Heart right ventricle (tissue), 16 donors: ENCODE results near the gene PLCB4. TPM values are rescaled to one million over a fixed set of nuclear protein-coding genes. Genes with fewer than 3 reads are reported as not detected.

Source experiments
- ATAC-seq, 8 donors: fragments of 200-7000 bp; cut with Tn5 transposase; one replicate each; pipeline ENCODE4 v1.9.1; 2020; ENCODE audit warnings: mild to moderate bottlenecking in 8 of 8, moderate library complexity in 8 of 8, moderate number of reproducible peaks in 1 of 8
- DNase-seq, 2 donors: peaks; one replicate each; pipeline ENCODE4 v3.0.0-alpha.2; 2020
- H3K27ac ChIP-seq, 10 donors: fragments of 200-600 bp; sonication (generic) in 2 of 10; one replicate each; pipeline versions ENCODE4 v1.5.0 to v1.8.0; 2020 to 2022; ENCODE audit warnings: mild to moderate bottlenecking in 3 of 10
- H3K27me3 ChIP-seq, 7 donors: fragments of 200-600 bp; one replicate each; pipeline ENCODE4 v1.8.0; 2021 to 2022; ENCODE audit warnings: mild to moderate bottlenecking in 2 of 7
- H3K36me3 ChIP-seq, 9 donors: fragments of 200-600 bp; sonication (generic) in 1 of 9; one replicate each; pipeline versions ENCODE4 v1.5.0 to v1.8.0; 2020 to 2022; ENCODE audit warnings: mild to moderate bottlenecking in 2 of 9
- H3K4me1 ChIP-seq, 9 donors: fragments of 200-600 bp; sonication (generic) in 1 of 9; one replicate each; pipeline versions ENCODE4 v1.5.0 to v1.8.0; 2020 to 2022; ENCODE audit warnings: mild to moderate bottlenecking in 4 of 9
- H3K4me3 ChIP-seq, 10 donors: fragments of 200-600 bp; sonication (generic) in 2 of 10; one replicate each; pipeline versions ENCODE4 v1.5.0 to v1.8.0; 2020 to 2022; ENCODE audit warnings: mild to moderate bottlenecking in 7 of 10, moderate library complexity in 2 of 10
- H3K9me3 ChIP-seq, 11 donors: fragments of 200-600 bp in 10 of 11; sonication (generic) in 2 of 11; one replicate each; pipeline versions ENCODE4 v1.5.0 to v1.8.0; 2013 to 2022; ENCODE audit warnings: mild to moderate bottlenecking in 2 of 11, control low read depth in 1 of 11, moderate library complexity in 1 of 11
- CTCF ChIP-seq, 9 donors: fragments of 200-600 bp; sonication (generic) in 2 of 9; IDR thresholded peaks; one replicate each; pipeline versions ENCODE4 v1.5.0 to v1.8.0; 2021 to 2022; ENCODE audit warnings: antibody characterized with exemption in 9 of 9, mild to moderate bottlenecking in 5 of 9, moderate library complexity in 1 of 9
- WGBS, 2 donors: extraction: QIAGEN DNeasy Blood & Tissue Kit; methylation state at CpG; one replicate each; pipeline ENCODE4 v1.1.7; 2013; ENCODE audit warnings: inconsistent platforms in 1 of 2; 5-methylcytosine and 5-hydroxymethylcytosine counted together
- intact Hi-C, 10 donors: fragments of 100-400 bp; cut with DNase I; formaldehyde crosslinking; loops; one replicate each; pipeline versions ENCODE4 v1.11.1 to v1.14.2; 2022
- polyA plus RNA-seq, 2 donors: library from polyadenylated mRNA; stranded (reverse); fragments of 200-250 nt; gene quantifications; one replicate each; pipeline ENCODE4 v1.2.3, GENCODE V29; 2013
- total RNA-seq, 10 donors: library from RNA; stranded (reverse); fragmentation: NEBNext Ultra II Directional in 3 of 10; extraction: Animal tissue kit (Norgen Biotek cat#: 25700) in 3 of 10; gene quantifications; one replicate each; pipeline versions ENCODE4 v1.2.1 to v1.2.4, GENCODE V29; 2021 to 2023
- donor health status: Arrhythmogenic right ventricular cardiomyopathy.
- donor health status: ischemic (EF 13 %, LVEDD 7.1; RV severe dilation, severe dysfunction).
- donor health status: healthy with polysubstance abuse.
- donor health status: DM: no; HTN: yes; CAD: no.
- donor health status: DM: no; HTN: no; CAD: no.
- donor health status: ischemic (EF 25% LVEDD 6.9; RV normal size, moderate dysfunction).
- donor health status: ischemic (EF 25% LVEDD 5.7; RV mildly dilated, moderate dysfunction).
- donor health status: healthy.
- donor health status: DM: yes; HTN: yes; CAD: no.
- donor health status: Ischemic cardiomyopathy.
- donor health status: ischemic (EF 35%, LVEDD 5.7; RV mildly dilated, moderate dysfunction).
- donor health status: nonischemic (EF 11% LVEDD 7.7; RV severe dilation, severe dysfunction).
- donor health status: DM: yes; HTN: yes; CAD: no.
- donor health status: PGD.
- donor health status: ischemic (EF 29% LVEDD 5.4; RV normal size, mild dysfunction).
- donor health status: nonischemic (EF 23%, LVEDD 6.1; RV moderate dilation, normal function).

The PLCB4 gene
- total and polyA plus RNA-seq, 12 donors: 3.6 to 33.3 (median 28.4) TPM

DNA sequence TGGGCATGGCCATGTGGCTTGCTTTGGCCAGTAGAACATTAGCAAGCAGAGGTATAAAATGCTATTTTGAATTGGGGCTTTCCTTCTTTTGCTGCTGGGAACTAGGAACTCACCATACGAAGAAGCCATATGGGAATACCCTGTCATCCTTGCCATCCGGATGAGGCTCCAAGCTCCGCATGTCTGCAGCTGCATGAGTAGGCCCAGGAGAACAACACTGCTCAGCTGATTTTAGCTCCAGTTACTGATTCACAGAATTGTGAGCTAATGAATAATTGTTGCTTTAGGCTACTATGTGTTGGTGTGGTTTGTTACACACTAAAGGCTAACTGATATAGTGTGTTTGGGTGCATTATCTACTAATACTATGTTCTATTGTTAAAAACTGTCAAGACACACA, 2.7 kb upstream of the PLCB4 start:
- no peak overlapping the region for H3K4me3 ChIP-seq
- DNase-seq: no peak
- no peak for ATAC-seq
- no peaks in the 10 kb centered on the region for H3K36me3 ChIP-seq
- H3K9me3 ChIP-seq: no peaks in the 10 kb centered on the region
- TF ChIP-seq CTCF (IDR thresholded peaks at IDR 0.05): no peak
- H3K27me3 ChIP-seq: peaks cover 0 to 25% (median 0%) of the 10 kb centered on the region in 7 donors
- peak overlapping the region in 2 of 10 donors; percentile 97 to 99 for H3K27ac ChIP-seq
- 72 to 94% methylated on average over 3 of the region's 3 CpGs for WGBS, 2 donors
- peaks cover 0 to 26% (median 17%) of the 10 kb centered on the region in 9 donors for H3K4me1 ChIP-seq
- intact Hi-C loops: loop anchor here in 6 of 10 donors (2.0 to 10.0 kb wide), 8 partner anchors 131 to 291 kb away; no protein-coding TSS in a partner anchor

- WGBS, 2 donors: 0% methylated on average over 46 to 57 of the region's 57 CpGs
- H3K4me1 ChIP-seq: peaks cover 1 to 47% (median 36%) of the 10 kb centered on the region in 9 donors
- no peak for TF ChIP-seq CTCF (IDR thresholded peaks at IDR 0.05)
- peak; percentile 53 to 86 (median 70) for ATAC-seq
- H3K27ac ChIP-seq: peak overlapping the region; percentile 80 to 99 (median 94)
- H3K27me3 ChIP-seq: peaks cover 0 to 25% (median 0%) of the 10 kb centered on the region in 7 donors
- H3K4me3 ChIP-seq: peak overlapping the region; percentile 70 to 97 (median 91)
- peak; percentile 62 to 72 for DNase-seq
- no peaks in the 10 kb centered on the region for H3K36me3 ChIP-seq
- intact Hi-C loops: loop anchor here in 5 of 10 donors (5.0 to 10.0 kb wide), 7 partner anchors 134 to 289 kb away; no protein-coding TSS in a partner anchor
- no peaks in the 10 kb centered on the region for H3K9me3 ChIP-seq
Observed at GRCh38 chr20:9068233-9068801, 570 bp upstream of the PLCB4 start.

- ATAC-seq (no peak), DNase-seq (no peak)
- Histone ChIP-seq H3K9me3 (no peaks in the 10 kb centered on the region), H3K27ac (peak overlapping the region in 5 of 10 donors; percentile 90 to 99 (median 96)), H3K4me3 (peak overlapping the region in 7 of 10 donors; percentile 70 to 93 (median 92)), H3K36me3 (no peaks in the 10 kb centered on the region), H3K4me1 (peaks cover 5 to 67% (median 51%) of the 10 kb centered on the region in 9 donors), H3K27me3 (peaks cover 0 to 25% (median 0%) of the 10 kb centered on the region in 7 donors)
- intact Hi-C loops: loop anchor here in 4 of 10 donors (5.0 to 10.0 kb wide), 5 partner anchors 94 to 284 kb away; no protein-coding TSS in a partner anchor
- 67 to 71% methylated on average over 3 of the region's 3 CpGs for WGBS, 2 donors
- TF ChIP-seq CTCF (IDR thresholded peaks at IDR 0.05): no peak
Observed at GRCh38 chr20:9070304-9070703, 1.4 kb downstream of the PLCB4 start.

- H3K27ac ChIP-seq: peak overlapping the region in 6 of 10 donors; percentile 9 to 96 (median 38)
- peaks cover 7 to 83% (median 61%) of the 10 kb centered on the region in 9 donors for H3K4me1 ChIP-seq
- no peak for ATAC-seq
Observed at GRCh38 chr20:9071976-9072726, 3.3 kb downstream of the PLCB4 start.

More at GRCh38 chr20:9071976-9072726, 3.3 kb downstream of the PLCB4 start:
- 52 to 63% methylated on average over 2 of the region's 2 CpGs for WGBS, 2 donors
- no peaks in the 10 kb centered on the region for H3K36me3 ChIP-seq
- H3K9me3 ChIP-seq: no peaks in the 10 kb centered on the region
- TF ChIP-seq CTCF (IDR thresholded peaks at IDR 0.05): no peak
- intact Hi-C loops: loop anchor here in 4 of 10 donors (5.0 to 10.0 kb wide), 5 partner anchors 93 to 283 kb away; no protein-coding TSS in a partner anchor
- H3K4me3 ChIP-seq: peak overlapping the region in 1 of 10 donors; percentile 92
- H3K27me3 ChIP-seq: peaks cover 0 to 24% (median 0%) of the 10 kb centered on the region in 7 donors
- no peak for DNase-seq
